ENCODE measurements around the gene SLC25A18. TPM values are rescaled to one million over a fixed set of nuclear protein-coding genes. Genes with fewer than 3 reads are reported as not detected.
"Not testable (repeated sequence)": the region's sequence is repeated elsewhere in the genome, so short reads cannot be mapped to it uniquely, and the experiment has no call there.

SLC25A18 gene
- total RNA-seq: not detected

GRCh38 chr22:17562906-17563870 is at the start of gene SLC25A18:
SLC25A18 (plus strand) TSS chr22:17563498; CDS start chr22:17579945, 16,447 bp downstream.
- Mint-ChIP-seq H3K36me3 (no peaks in the 10 kb centered on the region), H3K27ac (no peak within 1 kb of the TSS), H3K9me3 (no peaks in the 10 kb centered on the region), H3K27me3 (peaks cover 3% of the 10 kb centered on the region), H3K4me3 (no peak within 1 kb of the TSS), H3K4me1 (no peaks in the 10 kb centered on the region)
- no peak for DNase-seq

GRCh38 chr22:17513612-17514011 is 49.7 kb upstream of the SLC25A18 start:
- H3K4me3 Mint-ChIP-seq: no peak overlapping the region
- DNase-seq: no peak
- peaks cover 9% of the 10 kb centered on the region for H3K27me3 Mint-ChIP-seq
- H3K36me3 Mint-ChIP-seq: no peaks in the 10 kb centered on the region
- no peaks in the 10 kb centered on the region for H3K9me3 Mint-ChIP-seq
- H3K27ac Mint-ChIP-seq: no peak overlapping the region
- no peaks in the 10 kb centered on the region for H3K4me1 Mint-ChIP-seq

- Mint-ChIP-seq H3K4me1 (no peaks in the 10 kb centered on the region), H3K27ac (no peak overlapping the region), H3K36me3 (no peaks in the 10 kb centered on the region), H3K4me3 (no peak overlapping the region), H3K9me3 (no peaks in the 10 kb centered on the region), H3K27me3 (peaks cover 9% of the 10 kb centered on the region)
- no peak for DNase-seq
Observed at GRCh38 chr22:17514084-17514483, 49.2 kb upstream of the SLC25A18 start.

GRCh38 chr22:17518406-17518805 is 44.9 kb upstream of the SLC25A18 start:
- H3K4me1 Mint-ChIP-seq: no peaks in the 10 kb centered on the region
- H3K36me3 Mint-ChIP-seq: no peaks in the 10 kb centered on the region
- H3K4me3 Mint-ChIP-seq: no peak overlapping the region
- peaks cover 18% of the 10 kb centered on the region for H3K27me3 Mint-ChIP-seq
- no peak for DNase-seq
- no peak overlapping the region for H3K27ac Mint-ChIP-seq
- H3K9me3 Mint-ChIP-seq: no peaks in the 10 kb centered on the region

- not testable (repeated sequence) for H3K4me1 Mint-ChIP-seq, H3K4me3 Mint-ChIP-seq, H3K9me3 Mint-ChIP-seq, DNase-seq, H3K36me3 Mint-ChIP-seq, H3K27ac Mint-ChIP-seq
- H3K27me3 Mint-ChIP-seq: peaks cover 37% of the 10 kb centered on the region
Observed at GRCh38 chr22:17521971-17522370, 41.3 kb upstream of the SLC25A18 start.

GRCh38 chr22:17523925-17524324 is 39.4 kb upstream of the SLC25A18 start:
- Mint-ChIP-seq H3K4me3 (no peak overlapping the region), H3K9me3 (no peaks in the 10 kb centered on the region), H3K27ac (no peak overlapping the region), H3K4me1 (peaks cover 4% of the 10 kb centered on the region), H3K27me3 (peaks cover 50% of the 10 kb centered on the region), H3K36me3 (no peaks in the 10 kb centered on the region)
- DNase-seq: no peak

GRCh38 chr22:17536269-17536668 is 27.0 kb upstream of the SLC25A18 start:
- DNase-seq: no peak
- Mint-ChIP-seq H3K27ac (no peak overlapping the region), H3K4me1 (no peaks in the 10 kb centered on the region), H3K36me3 (no peaks in the 10 kb centered on the region), H3K27me3 (no peaks in the 10 kb centered on the region), H3K4me3 (no peak overlapping the region), H3K9me3 (no peaks in the 10 kb centered on the region)

GRCh38 chr22:17537155-17537554 is 26.1 kb upstream of the SLC25A18 start:
- no peak overlapping the region for H3K4me3 Mint-ChIP-seq
- no peaks in the 10 kb centered on the region for H3K9me3 Mint-ChIP-seq
- H3K27ac Mint-ChIP-seq: no peak overlapping the region
- DNase-seq: no peak
- no peaks in the 10 kb centered on the region for H3K36me3 Mint-ChIP-seq
- no peaks in the 10 kb centered on the region for H3K4me1 Mint-ChIP-seq
- no peaks in the 10 kb centered on the region for H3K27me3 Mint-ChIP-seq

GRCh38 chr22:17540481-17540880 is 22.8 kb upstream of the SLC25A18 start:
- Mint-ChIP-seq H3K9me3 (no peaks in the 10 kb centered on the region), H3K4me3 (no peak overlapping the region), H3K27ac (no peak overlapping the region), H3K36me3 (no peaks in the 10 kb centered on the region), H3K4me1 (no peaks in the 10 kb centered on the region), H3K27me3 (no peaks in the 10 kb centered on the region)
- no peak for DNase-seq

- H3K9me3 Mint-ChIP-seq: no peaks in the 10 kb centered on the region
- no peaks in the 10 kb centered on the region for H3K36me3 Mint-ChIP-seq
- H3K27me3 Mint-ChIP-seq: no peaks in the 10 kb centered on the region
- no peak overlapping the region for H3K27ac Mint-ChIP-seq
- H3K4me1 Mint-ChIP-seq: no peaks in the 10 kb centered on the region
- H3K4me3 Mint-ChIP-seq: no peak overlapping the region
- no peak for DNase-seq
Observed at GRCh38 chr22:17541476-17541875, 21.8 kb upstream of the SLC25A18 start.

GRCh38 chr22:17542452-17542851 is 20.8 kb upstream of the SLC25A18 start:
- H3K4me1 Mint-ChIP-seq: no peaks in the 10 kb centered on the region
- H3K27ac Mint-ChIP-seq: no peak overlapping the region
- no peaks in the 10 kb centered on the region for H3K36me3 Mint-ChIP-seq
- no peaks in the 10 kb centered on the region for H3K9me3 Mint-ChIP-seq
- H3K4me3 Mint-ChIP-seq: no peak overlapping the region
- DNase-seq: no peak
- H3K27me3 Mint-ChIP-seq: no peaks in the 10 kb centered on the region

- H3K36me3 Mint-ChIP-seq: no peaks in the 10 kb centered on the region
- no peaks in the 10 kb centered on the region for H3K27me3 Mint-ChIP-seq
- no peaks in the 10 kb centered on the region for H3K9me3 Mint-ChIP-seq
- DNase-seq: no peak
- no peak overlapping the region for H3K4me3 Mint-ChIP-seq
- no peak overlapping the region for H3K27ac Mint-ChIP-seq
- peaks cover 3% of the 10 kb centered on the region for H3K4me1 Mint-ChIP-seq
Observed at GRCh38 chr22:17548010-17548755, 15.1 kb upstream of the SLC25A18 start.

GRCh38 chr22:17548756-17549035 is 14.6 kb upstream of the SLC25A18 start:
- Mint-ChIP-seq H3K27ac (no peak overlapping the region), H3K4me3 (no peak overlapping the region), H3K36me3 (no peaks in the 10 kb centered on the region), H3K27me3 (no peaks in the 10 kb centered on the region), H3K9me3 (no peaks in the 10 kb centered on the region), H3K4me1 (peaks cover 3% of the 10 kb centered on the region)
- no peak for DNase-seq

- no peaks in the 10 kb centered on the region for H3K36me3 Mint-ChIP-seq
Observed at GRCh38 chr22:17549183-17549582, 14.1 kb upstream of the SLC25A18 start.

GRCh38 chr22:17549655-17550054 is 13.6 kb upstream of the SLC25A18 start:
- H3K4me1 Mint-ChIP-seq: peaks cover 3% of the 10 kb centered on the region
- H3K27me3 Mint-ChIP-seq: no peaks in the 10 kb centered on the region
- no peak overlapping the region for H3K27ac Mint-ChIP-seq
- DNase-seq: no peak
- H3K4me3 Mint-ChIP-seq: no peak overlapping the region
- H3K9me3 Mint-ChIP-seq: no peaks in the 10 kb centered on the region
- H3K36me3 Mint-ChIP-seq: no peaks in the 10 kb centered on the region

More at GRCh38 chr22:17549183-17549582, 14.1 kb upstream of the SLC25A18 start:
- Mint-ChIP-seq H3K27ac (no peak overlapping the region), H3K4me1 (peaks cover 3% of the 10 kb centered on the region), H3K9me3 (no peaks in the 10 kb centered on the region), H3K4me3 (no peak overlapping the region), H3K27me3 (no peaks in the 10 kb centered on the region)
- DNase-seq: no peak
